ENCODE data around the gene PPP1R36.
"Not testable (repeated sequence)": the region's sequence is repeated elsewhere in the genome, so short reads cannot be mapped to it uniquely, and the experiment has no call there.

The PPP1R36 gene

DNA sequence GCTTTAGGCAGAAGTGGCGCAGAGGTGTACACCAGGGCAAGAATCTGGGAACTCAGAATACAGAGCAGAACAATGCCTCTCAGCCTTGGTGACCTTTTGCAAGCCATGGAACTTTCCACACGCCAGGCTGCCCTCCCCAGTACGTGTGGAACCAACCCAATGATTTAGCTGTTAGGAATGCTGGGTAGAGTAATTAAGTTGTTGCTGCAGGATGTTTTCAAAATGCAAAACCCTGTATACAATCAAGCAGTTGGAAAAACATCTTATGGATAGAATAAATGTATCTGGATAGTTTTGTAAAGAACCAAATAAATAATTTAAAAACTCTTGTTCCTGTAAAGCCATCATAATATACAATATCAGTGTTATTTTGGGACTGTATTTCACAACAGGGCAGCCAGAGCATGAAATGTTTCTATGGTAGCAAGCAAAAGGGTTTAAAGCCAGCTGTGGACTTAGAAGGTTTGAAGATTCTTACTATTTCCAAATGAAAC lies 19.4 kb downstream of the PPP1R36 start:
- DNase-seq (ENCODE audit: low spot score): no peak

GRCh38 chr14:64569646-64570045 lies 19.9 kb downstream of the PPP1R36 start:
- DNase-seq (ENCODE audit: low spot score): not testable (repeated sequence)

DNA sequence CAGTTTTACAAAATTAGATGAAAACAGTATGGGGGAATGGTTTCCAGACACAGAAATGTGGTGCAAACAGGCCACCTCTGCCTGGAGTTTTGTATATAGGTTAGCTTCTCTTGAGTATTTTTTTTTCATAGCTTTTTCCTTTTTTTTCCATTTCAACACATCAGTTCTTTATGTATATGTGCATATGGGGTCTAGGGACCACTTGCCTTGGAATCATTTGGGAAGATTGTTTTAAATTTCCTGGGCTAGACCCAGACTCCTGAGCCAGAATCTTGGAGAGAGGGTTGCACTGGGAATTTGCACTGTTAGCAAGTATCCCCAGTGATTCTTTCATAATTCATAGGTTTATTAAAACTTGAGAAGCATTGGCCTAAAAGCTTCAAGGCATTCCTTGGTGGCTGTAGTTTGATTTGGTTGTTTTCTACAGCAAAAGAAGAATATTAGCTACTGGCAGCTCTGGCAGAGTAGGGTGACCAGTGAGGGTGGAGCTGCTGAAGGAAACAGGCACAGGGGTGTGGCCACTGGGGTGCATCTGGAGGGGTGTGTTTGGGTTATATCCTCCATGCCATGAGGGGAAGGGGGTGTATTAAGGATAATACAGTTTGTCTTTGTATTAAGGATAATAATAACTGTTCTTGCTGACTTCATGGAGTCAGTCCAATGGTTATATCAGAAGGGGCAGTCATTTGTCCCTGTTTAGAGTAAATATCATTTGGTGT lies 22.8 kb downstream of the PPP1R36 start:
- peak; percentile 9 for DNase-seq (ENCODE audit: low spot score)

- DNase-seq (ENCODE audit: low spot score): no peak
Observed at GRCh38 chr14:64573109-64573508, 23.3 kb downstream of the PPP1R36 start.

DNA sequence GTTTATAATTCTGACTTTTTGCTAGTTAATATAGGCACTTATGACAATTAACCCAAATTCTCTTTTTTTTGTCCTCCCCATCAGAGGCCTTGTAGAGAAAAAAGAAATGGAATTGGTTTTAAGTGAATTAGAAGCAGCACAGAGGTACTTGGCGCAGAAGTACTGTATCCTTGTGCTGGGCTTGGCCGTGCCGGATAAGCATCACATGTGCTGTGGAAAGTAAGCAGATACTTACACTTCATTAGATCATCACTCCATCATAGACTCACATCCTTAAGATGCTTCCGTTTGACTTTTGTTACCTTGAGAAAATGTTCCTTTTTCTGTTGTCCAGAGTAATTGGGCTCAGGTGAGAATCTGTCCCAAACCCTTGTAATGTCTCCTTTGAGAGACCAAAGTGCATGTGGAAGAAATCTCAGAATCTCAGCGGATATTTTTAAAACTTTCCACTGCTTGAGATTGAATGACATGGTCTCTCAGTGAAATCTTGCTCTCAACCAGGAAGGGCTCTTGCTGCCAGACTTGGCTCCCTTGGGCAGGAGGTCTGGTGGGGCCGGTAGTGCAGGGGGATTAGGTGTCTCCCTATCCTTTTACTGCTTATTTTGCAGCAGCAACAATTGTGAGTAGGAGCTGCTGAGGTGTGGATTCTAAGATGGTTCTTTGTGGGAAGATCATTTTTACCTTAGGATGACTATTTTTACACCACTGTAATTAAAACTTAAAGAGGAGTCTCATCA lies 24.8 kb downstream of the PPP1R36 start:
- DNase-seq (ENCODE audit: low spot score): no peak

DNA sequence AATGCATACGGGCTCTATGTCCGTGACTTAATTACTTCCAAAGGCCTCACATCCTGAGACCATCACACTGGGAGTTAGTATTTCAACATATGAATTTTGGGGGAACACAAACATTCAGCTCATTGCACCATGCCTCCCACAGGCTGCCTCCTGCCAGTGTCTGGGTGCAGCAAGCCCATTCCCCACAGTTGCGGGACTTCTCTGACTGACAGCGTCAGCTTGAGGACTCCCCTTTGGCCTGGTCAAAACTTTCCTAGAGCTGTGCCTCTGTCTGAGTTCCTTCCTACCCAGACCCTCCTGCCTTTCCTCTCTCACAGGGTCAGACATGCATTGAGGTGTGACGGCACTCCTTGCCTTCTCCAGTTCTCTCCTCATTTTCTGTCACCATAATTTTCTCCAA lies 27.4 kb downstream of the PPP1R36 start:
- DNase-seq (ENCODE audit: low spot score): no peak

GRCh38 chr14:64580467-64580866 lies 30.7 kb downstream of the PPP1R36 start:
- DNase-seq (ENCODE audit: low spot score): no peak

GRCh38 chr14:64581363-64581762 lies 31.6 kb downstream of the PPP1R36 start:
- DNase-seq (ENCODE audit: low spot score): no peak

GRCh38 chr14:64581817-64582216 lies 32.1 kb downstream of the PPP1R36 start:
- DNase-seq (ENCODE audit: low spot score): no peak

- no peak for DNase-seq (ENCODE audit: low spot score)
Observed at GRCh38 chr14:64584190-64584589, 34.4 kb downstream of the PPP1R36 start.

- DNase-seq (ENCODE audit: low spot score): no peak
Observed at GRCh38 chr14:64591809-64592208, 42.0 kb downstream of the PPP1R36 start.

GRCh38 chr14:64594438-64594837 lies 44.7 kb downstream of the PPP1R36 start:
- no peak for DNase-seq (ENCODE audit: low spot score)

DNA sequence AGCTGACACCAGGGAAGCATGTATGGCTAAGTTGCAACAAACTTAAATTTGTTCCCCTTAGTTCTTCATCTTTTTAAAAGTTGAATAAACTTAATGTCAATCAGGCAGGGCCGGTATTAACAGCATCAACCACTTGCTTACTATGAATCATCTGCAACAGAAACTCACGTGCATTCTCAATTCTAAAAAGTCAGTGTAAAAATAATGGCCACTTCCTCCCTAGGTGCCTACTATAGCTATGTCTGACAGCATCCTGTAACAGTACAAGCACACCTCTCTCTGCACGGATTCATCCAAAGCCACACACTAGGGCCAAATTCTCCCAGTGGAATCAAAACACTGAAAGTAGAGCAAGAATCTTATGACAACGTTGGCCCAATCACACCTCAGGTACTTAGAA lies 48.6 kb downstream of the PPP1R36 start:
- no peak for DNase-seq (ENCODE audit: low spot score)

DNA sequence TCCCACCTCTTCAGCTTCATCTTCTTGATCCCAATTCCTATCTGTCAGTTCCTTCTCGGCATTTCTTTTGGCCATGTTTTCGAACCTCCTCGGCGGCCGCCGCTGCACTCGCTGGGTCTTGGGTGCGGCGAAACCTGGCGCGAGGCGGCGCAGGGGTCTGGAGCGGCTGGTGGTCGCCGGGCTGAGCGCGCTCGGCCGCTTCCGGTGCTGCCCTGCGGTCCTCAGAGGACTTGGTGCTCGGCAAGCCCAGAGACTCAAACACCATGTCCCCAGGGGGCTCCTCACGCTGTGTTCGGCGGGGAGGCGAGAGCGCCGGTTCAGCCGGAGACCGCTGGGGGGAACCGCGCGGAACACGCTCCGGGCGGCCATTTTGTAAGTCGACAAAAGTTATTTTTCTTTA lies 51.8 kb downstream of the PPP1R36 start:
- DNase-seq (ENCODE audit: low spot score): no peak

- DNase-seq (ENCODE audit: low spot score): no peak
Observed at GRCh38 chr14:64602826-64603225, 53.1 kb downstream of the PPP1R36 start.

DNA sequence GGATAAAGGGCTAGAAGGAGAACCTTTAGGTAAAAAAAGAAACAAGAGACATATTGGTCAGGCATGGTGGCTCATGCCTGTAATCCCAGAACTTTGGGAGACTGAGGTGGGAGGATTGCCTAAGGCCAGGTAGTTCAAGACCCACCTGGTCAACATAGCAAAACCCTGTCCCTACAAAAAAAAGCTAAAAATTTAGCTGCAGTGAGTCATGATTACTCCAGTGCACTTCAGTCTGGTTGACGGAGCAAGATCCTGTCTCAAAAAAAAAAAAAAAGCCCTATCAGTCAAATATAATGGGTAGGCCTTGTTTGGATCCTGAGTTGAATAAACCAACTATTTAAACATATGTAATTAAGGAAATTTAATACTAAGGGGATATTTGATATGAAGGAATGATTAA lies 54.2 kb downstream of the PPP1R36 start:
- no peak for DNase-seq (ENCODE audit: low spot score)

GRCh38 chr14:64604881-64605280 lies 55.1 kb downstream of the PPP1R36 start:
- DNase-seq (ENCODE audit: low spot score): no peak

DNA sequence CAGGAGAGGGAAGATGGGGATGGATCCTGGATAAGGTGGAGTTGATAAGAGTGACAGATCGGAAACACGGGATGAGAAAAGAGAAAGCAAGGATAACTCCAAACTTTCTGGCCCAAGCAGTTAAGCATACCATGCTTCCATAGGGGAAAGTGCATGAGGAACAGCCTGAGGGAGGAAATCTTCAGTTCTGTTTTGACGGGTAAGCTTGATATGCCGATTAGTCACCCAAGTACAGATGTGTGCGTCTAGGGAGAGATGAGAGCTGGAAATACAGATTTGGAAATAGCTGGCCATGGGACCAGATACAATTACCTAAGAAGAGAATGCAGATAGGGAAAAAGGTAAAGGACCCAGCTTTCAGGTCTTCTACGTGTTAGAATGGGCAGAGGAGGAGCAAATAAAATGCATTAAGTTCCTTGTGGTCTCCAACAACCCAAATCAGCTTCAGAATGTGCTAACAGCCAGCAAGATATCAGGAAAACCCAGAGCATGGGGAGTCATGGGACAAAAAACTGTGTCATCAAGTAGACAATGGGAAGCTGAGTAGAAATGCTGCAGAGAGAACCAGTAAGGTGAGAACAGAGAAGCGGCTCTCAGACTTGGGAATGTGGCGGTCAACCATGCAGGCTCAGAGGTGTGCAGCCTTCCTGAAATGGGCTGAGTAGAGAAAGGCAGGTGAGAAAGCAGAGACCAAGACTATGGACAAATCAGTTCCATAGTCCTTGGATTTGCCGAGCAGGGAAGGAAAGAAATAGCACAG lies 56.3 kb downstream of the PPP1R36 start:
- no peak for DNase-seq (ENCODE audit: low spot score)

GRCh38 chr14:64610049-64610746 lies 60.4 kb downstream of the PPP1R36 start:
- no peak for DNase-seq (ENCODE audit: low spot score)

DNA sequence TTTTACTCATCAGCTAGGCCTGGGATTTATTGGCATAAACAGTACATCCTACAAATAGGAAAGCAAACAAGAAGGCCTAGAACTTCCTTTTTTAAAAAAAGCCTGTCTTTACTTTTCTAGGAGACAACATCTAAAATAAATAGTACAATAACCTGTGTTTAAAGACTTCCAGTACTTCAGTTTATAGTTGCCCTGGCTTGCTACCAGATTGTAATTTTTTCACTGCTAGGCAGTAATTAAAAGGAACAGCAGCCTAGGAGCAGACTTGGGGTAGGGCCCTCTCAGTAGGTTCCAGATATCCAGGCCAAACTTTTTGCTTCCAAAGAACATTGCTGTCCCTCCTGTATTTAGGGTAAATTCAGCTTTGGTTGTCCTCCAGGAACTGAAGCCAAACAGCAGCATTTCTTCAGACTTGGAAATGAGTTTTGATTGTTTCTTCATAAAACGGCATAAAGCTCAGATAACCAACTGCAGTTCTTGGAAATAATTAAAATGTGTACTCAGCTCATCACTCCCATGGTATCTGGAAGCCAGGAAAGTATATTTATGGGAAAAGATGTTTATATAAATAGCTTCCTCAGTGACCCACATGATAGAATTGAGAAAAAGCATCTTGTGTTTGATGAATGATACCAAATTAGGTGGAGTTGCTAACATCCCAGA lies 61.7 kb downstream of the PPP1R36 start:
- DNase-seq (ENCODE audit: low spot score): no peak

DNA sequence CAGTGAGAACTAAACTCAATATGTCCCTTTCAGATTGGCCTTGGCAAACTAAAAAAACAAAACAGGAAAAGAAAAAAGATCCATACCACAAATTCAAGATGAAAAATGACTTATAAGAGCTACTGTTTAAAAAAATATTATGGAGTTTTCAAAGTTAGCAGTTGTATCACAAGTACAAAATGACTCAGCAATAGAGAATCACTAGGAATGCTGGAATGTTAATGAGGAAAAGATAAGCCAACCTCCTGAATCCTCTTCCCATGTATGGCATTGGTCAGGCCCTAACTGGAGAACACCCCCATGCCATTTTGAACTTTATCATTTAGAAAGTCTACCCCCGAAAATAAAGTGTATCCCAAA lies 62.2 kb downstream of the PPP1R36 start:
- no peak for DNase-seq (ENCODE audit: low spot score)

Measured in hematopoietic multipotent progenitor cell treated with erythropoietin and hydrocortisone succinate and interleukin-3 and kit ligand, for 15 days (in vitro differentiated cells).